AG04450 (cell line): ENCODE measurements around the gene PERP. TPM values are rescaled to one million over a fixed set of nuclear protein-coding genes. Genes with fewer than 3 reads are reported as not detected.
A peak's percentile ranks its signal among the peaks of the same experiment; 100 is the strongest.

Source experiments
- CTCF ChIA-PET: fragments of 300-600, 350-600 bp; formaldehyde crosslinking; extraction: SDS; loops from one replicate; lab custom pipeline; 2022; ENCODE audit warnings: antibody characterized with exemption, inconsistent platforms; lab: Charles Lee
- POLR2A ChIA-PET: fragments of 350-600 bp; formaldehyde crosslinking; extraction: SDS; loops from one replicate; lab custom pipeline; 2021; ENCODE audit warnings: antibody characterized with exemption, inconsistent platforms; lab: Yijun Ruan, JAX
- DNase-seq: peaks from one replicate; pipeline ENCODE4 v3.0.0-alpha.2; 2011; ENCODE audit warnings: low read depth, low spot score
- H3K27ac ChIP-seq: one replicate; pipeline ENCODE4 v1.5.1; 2012; ENCODE audit warnings: low read depth, low read length, control low read depth
- H3K27me3 ChIP-seq: one replicate; pipeline ENCODE4 v1.6.0; 2012; ENCODE audit warnings: low read length; ENCODE audit not compliant: control insufficient read depth, insufficient read depth
- H3K4me3 ChIP-seq: 2 replicates; pipeline ENCODE4 v1.5.1; 2011; ENCODE audit warnings: mild to moderate bottlenecking, low read depth, low read length, control low read depth
- H3K9me3 ChIP-seq: 2 replicates; pipeline ENCODE4 v1.5.1; 2012; ENCODE audit warnings: low read length; ENCODE audit not compliant: control insufficient read depth, insufficient read depth
- CTCF ChIP-seq: IDR thresholded peaks from 2 replicates; pipeline ENCODE4 v1.5.1; 2011; ENCODE audit warnings: low read depth, low read length, control low read depth, inconsistent platforms
- polyA plus RNA-seq: library from polyadenylated mRNA; depleted of rRNA; stranded (reverse); fragments of >200 nt; gene quantifications from 2 replicates; pipeline ENCODE4 v1.2.3, GENCODE V29; 2011

The PERP gene
- polyA plus RNA-seq, 1 experiment: 47.6 TPM

DNA sequence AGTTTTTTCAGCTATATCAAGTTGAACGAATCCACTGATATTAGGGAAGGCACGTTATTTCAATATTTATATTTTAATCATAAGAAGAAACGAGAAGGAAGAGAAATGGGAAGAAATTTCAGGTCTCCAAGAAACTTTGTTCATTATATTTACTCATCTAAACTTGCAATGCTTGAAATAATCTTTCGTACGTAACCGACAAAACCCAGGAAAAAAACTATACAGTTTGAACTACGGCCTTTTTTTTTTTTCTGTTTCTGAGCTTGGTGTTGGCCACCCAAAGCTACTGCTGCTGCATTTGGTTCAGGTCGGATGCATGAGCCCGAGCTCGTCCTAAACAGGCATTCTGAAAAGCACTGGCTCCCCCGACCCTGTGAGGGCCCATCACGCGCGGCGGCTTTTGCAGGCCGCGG lies 548 bp downstream of the PERP start:
- DNase-seq: no peak
- CTCF ChIA-PET: interaction anchor here (1.0 to 3.5 kb wide), 5 partner anchors 9 to 1013 kb away, joined by 3 to 104 read pairs (median 8); no protein-coding TSS in a partner anchor
- TF ChIP-seq CTCF: no peak
- Histone ChIP-seq H3K4me3 (peak overlapping the region; percentile 65), H3K27me3 (peaks cover 9% of the 10 kb centered on the region), H3K27ac (no peak overlapping the region), H3K9me3 (no peaks in the 10 kb centered on the region)
- POLR2A ChIA-PET: interaction anchor here (0.7 to 0.8 kb wide), 2 partner anchors 18 to 178 kb away, joined by 4 to 5 read pairs; no protein-coding TSS in a partner anchor

DNA sequence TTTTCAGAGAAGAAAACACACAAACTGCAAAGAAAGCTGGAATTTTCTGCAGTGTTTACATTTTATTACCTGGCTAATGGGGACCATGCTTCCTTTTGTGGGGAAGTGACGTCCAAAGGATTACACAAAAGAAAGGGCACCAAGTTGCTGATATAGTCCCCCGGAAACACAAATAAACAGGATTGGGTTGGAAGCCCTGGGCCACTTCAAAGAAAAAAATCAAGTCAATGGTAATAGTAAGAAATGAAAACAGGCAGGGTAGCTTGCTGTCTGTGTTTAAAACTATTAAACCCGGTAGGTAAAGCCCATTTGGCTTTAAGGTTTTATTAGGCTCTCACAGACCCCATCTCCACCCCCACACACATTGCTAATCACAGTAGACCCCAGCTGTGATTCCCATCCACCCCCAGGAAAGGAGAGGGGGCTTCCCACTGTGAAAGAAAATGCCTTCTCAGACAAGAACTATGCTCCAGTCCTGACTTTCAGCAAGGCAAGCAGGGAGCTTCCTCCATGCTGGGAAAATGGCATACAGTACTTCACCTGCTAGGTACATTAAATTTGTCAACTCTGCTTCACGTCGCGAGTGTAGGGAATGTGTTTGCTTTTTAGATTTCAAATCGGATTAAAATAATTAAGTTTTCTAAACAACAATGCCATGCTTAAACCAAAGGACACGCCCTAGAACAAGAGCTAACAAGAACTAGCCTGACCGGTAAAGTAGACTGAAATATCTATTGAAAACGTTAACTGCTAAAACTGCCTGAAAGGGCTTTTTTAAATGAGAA lies 1.1 kb downstream of the PERP start:
- Histone ChIP-seq H3K27ac (no peak overlapping the region), H3K4me3 (peak overlapping the region; percentile 65), H3K27me3 (peaks cover 6% of the 10 kb centered on the region), H3K9me3 (no peaks in the 10 kb centered on the region; the same call in 1 of the 2 replicates)
- DNase-seq: no peak
- no peak for TF ChIP-seq CTCF
- CTCF ChIA-PET: interaction anchor here (0.5 to 3.5 kb wide), 7 partner anchors 10 to 1012 kb away, joined by 3 to 104 read pairs (median 5); no protein-coding TSS in a partner anchor
- POLR2A ChIA-PET: interaction anchor here (0.8 to 1.6 kb wide), 3 partner anchors 17 to 102 kb away, joined by 4 to 5 read pairs (median 4); no protein-coding TSS in a partner anchor

- ChIA-PET POLR2A (interaction anchor here (0.8 to 1.6 kb wide), 2 partner anchors 19 to 101 kb away, joined by 4 read pairs; no protein-coding TSS in a partner anchor), CTCF (interaction anchor here (0.5 to 3.5 kb wide), 7 partner anchors 10 to 579 kb away, joined by 3 to 104 read pairs (median 5); no protein-coding TSS in a partner anchor)
- peak overlapping the region; percentile 65 for H3K4me3 ChIP-seq
- H3K27ac ChIP-seq: no peak overlapping the region
- no peaks in the 10 kb centered on the region; the same call in 1 of the 2 replicates for H3K9me3 ChIP-seq
- peaks cover 6% of the 10 kb centered on the region for H3K27me3 ChIP-seq
- TF ChIP-seq CTCF: no peak
- DNase-seq: no peak
These were observed 1.8 kb downstream of the PERP start for GRCh38 chr6:138105446-138105845.

DNA sequence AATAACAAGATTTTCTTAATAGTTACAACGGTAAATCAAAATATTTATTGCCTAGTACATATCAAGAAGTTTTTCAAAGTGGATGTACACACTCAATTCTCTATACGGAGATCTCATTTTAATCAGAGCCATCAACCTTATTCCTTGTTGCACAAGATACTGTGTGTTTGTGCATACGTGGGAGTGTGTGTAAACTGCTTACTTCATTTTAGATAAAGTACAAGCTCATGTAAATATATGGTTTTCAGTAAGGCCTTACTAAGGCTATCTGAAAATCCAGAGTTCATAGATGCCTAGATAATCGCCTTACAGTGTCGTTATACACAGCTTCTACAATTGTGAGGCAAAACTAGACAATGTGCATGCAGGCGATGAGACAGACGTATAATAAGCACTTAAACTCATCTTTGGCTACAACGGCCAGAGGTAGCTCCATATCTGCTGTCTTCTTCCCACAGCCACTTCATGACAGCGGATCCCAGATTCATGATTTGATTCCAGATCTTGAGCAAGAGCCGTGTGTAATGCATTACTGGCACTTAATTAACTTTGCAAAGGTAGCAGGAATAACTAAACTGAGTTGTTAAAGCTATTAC lies 2.5 kb downstream of the PERP start:
- peak overlapping the region; percentile 2; the same call in 1 of the 2 replicates for H3K4me3 ChIP-seq
- H3K27me3 ChIP-seq: peaks cover 6% of the 10 kb centered on the region
- TF ChIP-seq CTCF: no peak
- POLR2A ChIA-PET: interaction anchor here (1.6 kb wide), 1 partner anchor 18 kb away, joined by 4 read pairs; no protein-coding TSS in a partner anchor
- CTCF ChIA-PET: interaction anchor here (1.3 to 3.5 kb wide), 6 partner anchors 11 to 400 kb away, joined by 3 to 104 read pairs (median 5); no protein-coding TSS in a partner anchor
- no peak overlapping the region for H3K27ac ChIP-seq
- no peak for DNase-seq
- no peaks in the 10 kb centered on the region; the same call in 1 of the 2 replicates for H3K9me3 ChIP-seq
